ENCODE data around the gene PRMT6. TPM values are rescaled to one million over a fixed set of nuclear protein-coding genes. Genes with fewer than 3 reads are reported as not detected.
"Not testable (repeated sequence)": the region's sequence is repeated elsewhere in the genome, so short reads cannot be mapped to it uniquely, and the experiment has no call there.

The PRMT6 gene
- total RNA-seq, 2 donors from 2014 or later: 26.0 to 27.6 TPM

GRCh38 chr1:107047602-107048001 is 8.9 kb upstream of the PRMT6 start:
- no peak overlapping the region for H3K9ac ChIP-seq (ENCODE audit: extremely low read depth, low read length, poor library complexity, severe bottlenecking)
- Mint-ChIP-seq H3K36me3 (ENCODE audit: low read depth) (no peaks in the 10 kb centered on the region), H3K4me3 (no peak overlapping the region), H3K9me3 (peaks cover 20% of the 10 kb centered on the region), H3K27ac (no peak overlapping the region), H3K4me1 (no peaks in the 10 kb centered on the region), H3K27me3 (ENCODE audit: insufficient read depth) (no peaks in the 10 kb centered on the region)
- no peak overlapping the region for H3K27ac ChIP-seq (ENCODE audit: low read depth, low read length)
- H3K36me3 ChIP-seq (ENCODE audit: control insufficient read depth, insufficient read depth, low read length): no peaks in the 10 kb centered on the region
- H3K4me3 ChIP-seq (ENCODE audit: low read length): no peak overlapping the region
- no peak for DNase-seq
- peaks cover 7% of the 10 kb centered on the region for H3K9me3 ChIP-seq (ENCODE audit: control insufficient read depth, low read length)
- H3K4me1 ChIP-seq (ENCODE audit: control insufficient read depth, insufficient read depth, low read length): peaks cover 3% of the 10 kb centered on the region
- 96% methylated on average over 1 of the region's 1 CpG; no CpG with 5 or more reads in 1 of the 2 experiments for WGBS, 2 experiments (ENCODE audit: insufficient coverage in 1 of 2, insufficient read length in 1 of 2)
- H3K27me3 ChIP-seq (ENCODE audit: control insufficient read depth, insufficient read depth, low read length, poor library complexity, severe bottlenecking): no peaks in the 10 kb centered on the region
- TF ChIP-seq, protein P1, sequence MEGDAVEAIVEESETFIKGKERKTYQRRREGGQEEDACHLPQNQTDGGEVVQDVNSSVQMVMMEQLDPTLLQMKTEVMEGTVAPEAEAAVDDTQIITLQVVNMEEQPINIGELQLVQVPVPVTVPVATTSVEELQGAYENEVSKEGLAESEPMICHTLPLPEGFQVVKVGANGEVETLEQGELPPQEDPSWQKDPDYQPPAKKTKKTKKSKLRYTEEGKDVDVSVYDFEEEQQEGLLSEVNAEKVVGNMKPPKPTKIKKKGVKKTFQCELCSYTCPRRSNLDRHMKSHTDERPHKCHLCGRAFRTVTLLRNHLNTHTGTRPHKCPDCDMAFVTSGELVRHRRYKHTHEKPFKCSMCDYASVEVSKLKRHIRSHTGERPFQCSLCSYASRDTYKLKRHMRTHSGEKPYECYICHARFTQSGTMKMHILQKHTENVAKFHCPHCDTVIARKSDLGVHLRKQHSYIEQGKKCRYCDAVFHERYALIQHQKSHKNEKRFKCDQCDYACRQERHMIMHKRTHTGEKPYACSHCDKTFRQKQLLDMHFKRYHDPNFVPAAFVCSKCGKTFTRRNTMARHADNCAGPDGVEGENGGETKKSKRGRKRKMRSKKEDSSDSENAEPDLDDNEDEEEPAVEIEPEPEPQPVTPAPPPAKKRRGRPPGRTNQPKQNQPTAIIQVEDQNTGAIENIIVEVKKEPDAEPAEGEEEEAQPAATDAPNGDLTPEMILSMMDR (conservative IDR thresholded peaks at IDR 0.05): no peak

GRCh38 chr1:107048241-107048640 is 8.2 kb upstream of the PRMT6 start:
- Mint-ChIP-seq H3K4me1 (no peaks in the 10 kb centered on the region), H3K36me3 (ENCODE audit: low read depth) (no peaks in the 10 kb centered on the region), H3K27ac (no peak overlapping the region), H3K27me3 (ENCODE audit: insufficient read depth) (no peaks in the 10 kb centered on the region), H3K9me3 (peaks cover 20% of the 10 kb centered on the region), H3K4me3 (no peak overlapping the region)
- no peak overlapping the region for H3K9ac ChIP-seq (ENCODE audit: extremely low read depth, low read length, poor library complexity, severe bottlenecking)
- no peak overlapping the region for H3K27ac ChIP-seq (ENCODE audit: low read depth, low read length)
- no peak overlapping the region for H3K4me3 ChIP-seq (ENCODE audit: low read length)
- no peaks in the 10 kb centered on the region for H3K4me1 ChIP-seq (ENCODE audit: control insufficient read depth, insufficient read depth, low read length)
- TF ChIP-seq, protein P1 (conservative IDR thresholded peaks at IDR 0.05): no peak
- H3K27me3 ChIP-seq (ENCODE audit: control insufficient read depth, insufficient read depth, low read length, poor library complexity, severe bottlenecking): no peaks in the 10 kb centered on the region
- H3K36me3 ChIP-seq (ENCODE audit: control insufficient read depth, insufficient read depth, low read length): no peaks in the 10 kb centered on the region
- no peak for DNase-seq
- H3K9me3 ChIP-seq (ENCODE audit: control insufficient read depth, low read length): peaks cover 7% of the 10 kb centered on the region

DNA sequence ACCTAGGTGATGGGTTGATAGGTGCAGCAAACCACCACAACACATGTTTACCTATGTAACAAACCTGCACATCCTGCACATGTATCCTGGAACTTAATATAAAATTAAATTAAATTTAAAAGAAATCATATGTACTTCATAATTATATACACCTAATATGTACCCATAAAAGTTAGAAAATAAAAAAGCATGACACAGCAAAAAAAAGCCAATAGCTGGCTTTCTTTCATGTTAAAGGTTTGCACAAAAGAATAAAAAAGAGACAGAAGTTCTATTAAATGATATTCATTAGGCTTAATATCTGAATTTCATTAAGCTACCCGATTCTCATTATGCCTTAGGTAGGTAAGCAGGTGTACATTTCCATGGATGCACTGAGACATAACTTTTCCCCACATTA is 5.2 kb upstream of the PRMT6 start:
- Mint-ChIP-seq H3K4me1 (peaks cover 4% of the 10 kb centered on the region), H3K36me3 (ENCODE audit: low read depth) (peaks cover under 1% of the 10 kb centered on the region), H3K4me3 (no peak overlapping the region), H3K27ac (no peak overlapping the region), H3K27me3 (ENCODE audit: insufficient read depth) (no peaks in the 10 kb centered on the region), H3K9me3 (peaks cover 13% of the 10 kb centered on the region)
- Histone ChIP-seq H3K4me1 (ENCODE audit: control insufficient read depth, insufficient read depth, low read length) (no peaks in the 10 kb centered on the region), H3K9me3 (ENCODE audit: control insufficient read depth, low read length) (peaks cover 13% of the 10 kb centered on the region), H3K27me3 (ENCODE audit: control insufficient read depth, insufficient read depth, low read length, poor library complexity, severe bottlenecking) (no peaks in the 10 kb centered on the region), H3K9ac (ENCODE audit: extremely low read depth, low read length, poor library complexity, severe bottlenecking) (no peak overlapping the region), H3K27ac (ENCODE audit: low read depth, low read length) (no peak overlapping the region), H3K36me3 (ENCODE audit: control insufficient read depth, insufficient read depth, low read length) (no peaks in the 10 kb centered on the region), H3K4me3 (ENCODE audit: low read length) (no peak overlapping the region)
- DNase-seq: no peak
- TF ChIP-seq, protein P1 (conservative IDR thresholded peaks at IDR 0.05): no peak
- WGBS, 2 experiments (ENCODE audit: insufficient coverage in 1 of 2, insufficient read length in 1 of 2): 100% methylated on average over 1 of the region's 1 CpG; no CpG with 5 or more reads in 1 of the 2 experiments

GRCh38 chr1:107055919-107056425 is 502 bp upstream of the PRMT6 start:
- H3K4me3 Mint-ChIP-seq: peak overlapping the region; percentile 93
- H3K9me3 ChIP-seq (ENCODE audit: control insufficient read depth, low read length); H3K27me3 ChIP-seq (ENCODE audit: control insufficient read depth, insufficient read depth, low read length, poor library complexity, severe bottlenecking); DNase-seq; H3K36me3 ChIP-seq (ENCODE audit: control insufficient read depth, insufficient read depth, low read length); H3K36me3 Mint-ChIP-seq (ENCODE audit: low read depth); H3K9me3 Mint-ChIP-seq; H3K9ac ChIP-seq (ENCODE audit: extremely low read depth, low read length, poor library complexity, severe bottlenecking); H3K27ac ChIP-seq (ENCODE audit: low read depth, low read length); H3K4me1 ChIP-seq (ENCODE audit: control insufficient read depth, insufficient read depth, low read length); H3K27me3 Mint-ChIP-seq (ENCODE audit: insufficient read depth): not testable (repeated sequence)
- WGBS, 2 experiments (ENCODE audit: insufficient coverage in 1 of 2, insufficient read length in 1 of 2): 93 to 97% methylated on average over 22 to 24 of the region's 24 CpGs
- peak overlapping the region; percentile 94 for H3K4me3 ChIP-seq (ENCODE audit: low read length)
- H3K27ac Mint-ChIP-seq: peak overlapping the region; percentile 97
- peaks cover 20% of the 10 kb centered on the region for H3K4me1 Mint-ChIP-seq
